Measurements from ENCODE around the gene DEPDC1B. TPM values are rescaled to one million over a fixed set of nuclear protein-coding genes. Genes with fewer than 3 reads are reported as not detected.

Gene DEPDC1B
- total RNA-seq, 2 experiments from 2014 or later = 46.7 to 51.1 TPM

Other genes starting within 250 kb of the DEPDC1B start
- gene ELOVL7, start 144.1 kb upstream of the DEPDC1B start, total RNA-seq = under 1 TPM; 0.42 to 0.99 TPM
- 1 to 10 TPM; 9.9 to 10.0 TPM for gene ERCC8, start 244.9 kb upstream of the DEPDC1B start, total RNA-seq
- gene NDUFAF2, start 245.0 kb upstream of the DEPDC1B start, total RNA-seq = 10 to 100 TPM; 18.9 to 22.3 TPM